ENCODE results near the gene TNF.

GRCh38 chr6:31588871-31589650, 13.7 kb downstream of the TNF start:
- TF ChIP-seq EZH2phosphoT487 (IDR thresholded peaks at IDR 0.05; ENCODE audit: borderline replicate concordance, low read depth) (no peak), CTCF (IDR thresholded peaks at IDR 0.05) (no peak), EP300 (IDR thresholded peaks at IDR 0.05; ENCODE audit: borderline replicate concordance in 1 of 2, low read depth in 1 of 2, low read length in 1 of 2) (no peak), ELF1 (IDR thresholded peaks at IDR 0.05) (no peak), SIN3A (IDR thresholded peaks at IDR 0.05; ENCODE audit: borderline replicate concordance, low read depth, low read length) (no peak), YY1 (IDR thresholded peaks at IDR 0.05; ENCODE audit: low read depth) (no peak), SMC3 (IDR thresholded peaks at IDR 0.05; ENCODE audit: low read depth, low read length) (no peak), CHD2 (IDR thresholded peaks at IDR 0.05; ENCODE audit: low read length, partially characterized antibody) (no peak), FOSL2 (IDR thresholded peaks at IDR 0.05; ENCODE audit: borderline replicate concordance, low read depth) (no peak), RFX5 (IDR thresholded peaks at IDR 0.05; ENCODE audit: low read length) (no peak)
